Measurements from ENCODE around the gene GTF2I. TPM values are rescaled to one million over a fixed set of nuclear protein-coding genes. Genes with fewer than 3 reads are reported as not detected.

Gene GTF2I
- total and polyA plus RNA-seq, 2 donors (not counting 3 experiments of a cell fraction or from before 2014, with no cell fraction given): 47.6 to 242 TPM

- no peaks in the 10 kb centered on the region for H4K20me1 ChIP-seq (replicated peaks; ENCODE audit: control insufficient read depth, extremely low read depth, insufficient read depth, low read length)
- TF ChIP-seq JUN (IDR thresholded peaks at IDR 0.05; ENCODE audit: borderline replicate concordance, insufficient read depth, insufficient read length, low read depth) (no peak), GATA2 (IDR thresholded peaks at IDR 0.05; ENCODE audit: insufficient read depth, insufficient read length, low read depth, low read length) (no peak), FOS (IDR thresholded peaks at IDR 0.05; ENCODE audit: borderline replicate concordance, insufficient read depth, low read length) (no peak), MAX (IDR thresholded peaks at IDR 0.05; ENCODE audit: insufficient read depth, insufficient read length) (no peak), EZH2 (IDR thresholded peaks at IDR 0.05; ENCODE audit: borderline replicate concordance, low read depth, low read length, severe bottlenecking) (no peak), POLR2A (IDR thresholded peaks at IDR 0.05; ENCODE audit: low read depth, low read length) (no peak), MYC (IDR thresholded peaks at IDR 0.05; ENCODE audit: low read depth, low read length) (no peak)
- H3K79me2 ChIP-seq (ENCODE audit: control insufficient read depth, insufficient read depth, low read length): peaks cover 90% of the 10 kb centered on the region
- no TSS peak for BruUV-seq (replicated peaks)
- no peak overlapping the region for H3K9ac ChIP-seq (replicated peaks; ENCODE audit: extremely low read depth, insufficient read depth, low read length)
- no peaks in the 10 kb centered on the region for H3K9me1 ChIP-seq (replicated peaks; ENCODE audit: control insufficient read depth, extremely low read depth, insufficient read depth, low read length)
- POLR2A ChIA-PET: no interaction called here
- no peak for DNase-seq (ENCODE audit: low read depth, low spot score)
- H3K36me3 ChIP-seq (ENCODE audit: control insufficient read depth in 2 of 2, extremely low read depth in 1 of 2, insufficient read depth in 2 of 2, low read length in 2 of 2): peaks cover 5 to 8% of the 10 kb centered on the region in 2 experiments
- H3K27me3 ChIP-seq (ENCODE audit: control insufficient read depth in 2 of 2, insufficient read depth in 2 of 2, low read length in 2 of 2): no peaks in the 10 kb centered on the region
- H3K4me1 ChIP-seq (ENCODE audit: control insufficient read depth, extremely low read depth, insufficient read depth, low read length): no peaks in the 10 kb centered on the region
- CTCF ChIA-PET: interaction anchor here (1.6 to 1.7 kb wide), 2 partner anchors 9 to 12 kb away, joined by 7 to 8 read pairs; no protein-coding TSS in a partner anchor
- H3K4me2 ChIP-seq (ENCODE audit: insufficient read depth, low read length): no peak overlapping the region
- H3K9me3 ChIP-seq (replicated peaks; ENCODE audit: control insufficient read depth, insufficient read depth, low read length): no peaks in the 10 kb centered on the region
- dilution Hi-C loops (cut with MboI; ENCODE audit: extremely low pct_ligation_motif_present, low sequenced_read_pairs) (no loop called here), intact Hi-C loops (cut with micrococcal nuclease) (no loop called here)
- H2AFZ ChIP-seq (ENCODE audit: low read depth, low read length): no peak overlapping the region
- H3K27ac ChIP-seq (ENCODE audit: insufficient read depth, low read depth, low read length): no peak overlapping the region
- no peak overlapping the region for H3K4me3 ChIP-seq (replicated peaks in 1 of 3; ENCODE audit: insufficient read depth in 1 of 3, low read depth in 1 of 3, low read length in 3 of 3)
- FAIRE-seq: no peak
Observed at GRCh38 chr7:74674166-74674565, 16.6 kb downstream of the GTF2I start.

- CTCF ChIA-PET: interaction anchor here (1.2 to 1.8 kb wide), 2 partner anchors 9 to 12 kb away, joined by 3 to 7 read pairs; no protein-coding TSS in a partner anchor
- Histone ChIP-seq H3K4me2 (ENCODE audit: insufficient read depth, low read length) (no peak overlapping the region), H3K36me3 (ENCODE audit: control insufficient read depth in 2 of 2, extremely low read depth in 1 of 2, insufficient read depth in 2 of 2, low read length in 2 of 2) (peaks cover 0 to 4% of the 10 kb centered on the region in 2 experiments), H2AFZ (ENCODE audit: low read depth, low read length) (no peak overlapping the region), H3K9ac (replicated peaks; ENCODE audit: extremely low read depth, insufficient read depth, low read length) (no peak overlapping the region), H3K79me2 (ENCODE audit: control insufficient read depth, insufficient read depth, low read length) (peaks cover 89% of the 10 kb centered on the region), H3K9me3 (replicated peaks; ENCODE audit: control insufficient read depth, insufficient read depth, low read length) (no peaks in the 10 kb centered on the region), H4K20me1 (replicated peaks; ENCODE audit: control insufficient read depth, extremely low read depth, insufficient read depth, low read length) (peaks cover 4% of the 10 kb centered on the region), H3K9me1 (replicated peaks; ENCODE audit: control insufficient read depth, extremely low read depth, insufficient read depth, low read length) (no peaks in the 10 kb centered on the region), H3K27me3 (ENCODE audit: control insufficient read depth in 2 of 2, insufficient read depth in 2 of 2, low read length in 2 of 2) (no peaks in the 10 kb centered on the region), H3K4me3 (replicated peaks in 1 of 3; ENCODE audit: insufficient read depth in 1 of 3, low read depth in 1 of 3, low read length in 3 of 3) (no peak overlapping the region), H3K27ac (ENCODE audit: insufficient read depth, low read depth, low read length) (no peak overlapping the region), H3K4me1 (ENCODE audit: control insufficient read depth, extremely low read depth, insufficient read depth, low read length) (no peaks in the 10 kb centered on the region)
- FAIRE-seq: no peak
- intact Hi-C loops (cut with micrococcal nuclease) (no loop called here), dilution Hi-C loops (cut with MboI; ENCODE audit: extremely low pct_ligation_motif_present, low sequenced_read_pairs) (no loop called here)
- no peak for DNase-seq (ENCODE audit: low read depth, low spot score)
- POLR2A ChIA-PET: no interaction called here
- no peak for TF ChIP-seq MYC (IDR thresholded peaks at IDR 0.05; ENCODE audit: low read depth, low read length)
- TF ChIP-seq JUN (IDR thresholded peaks at IDR 0.05; ENCODE audit: borderline replicate concordance, insufficient read depth, insufficient read length, low read depth): no peak
- no peak for TF ChIP-seq EZH2 (IDR thresholded peaks at IDR 0.05; ENCODE audit: borderline replicate concordance, low read depth, low read length, severe bottlenecking)
- TF ChIP-seq MAX (IDR thresholded peaks at IDR 0.05; ENCODE audit: insufficient read depth, insufficient read length): no peak
- no peak for TF ChIP-seq CTCF (IDR thresholded peaks at IDR 0.05; ENCODE audit: extremely low read depth in 1 of 2, insufficient read depth in 1 of 2, low read depth in 1 of 2, low read length in 2 of 2)
- TF ChIP-seq GATA2 (IDR thresholded peaks at IDR 0.05; ENCODE audit: insufficient read depth, insufficient read length, low read depth, low read length): no peak
- TF ChIP-seq POLR2AphosphoS5 (IDR thresholded peaks at IDR 0.05; ENCODE audit: insufficient read depth, low read depth, low read length): no peak
- TF ChIP-seq POLR2A (IDR thresholded peaks at IDR 0.05; ENCODE audit: low read depth, low read length): no peak
- no peak for TF ChIP-seq FOS (IDR thresholded peaks at IDR 0.05; ENCODE audit: borderline replicate concordance, insufficient read depth, low read length)
- BruUV-seq (replicated peaks): no TSS peak
Observed at GRCh38 chr7:74682829-74683228, 25.3 kb downstream of the GTF2I start.

Data from endothelial cell of umbilical vein (primary cell).